ENCODE results near the gene PRM1.

DNA sequence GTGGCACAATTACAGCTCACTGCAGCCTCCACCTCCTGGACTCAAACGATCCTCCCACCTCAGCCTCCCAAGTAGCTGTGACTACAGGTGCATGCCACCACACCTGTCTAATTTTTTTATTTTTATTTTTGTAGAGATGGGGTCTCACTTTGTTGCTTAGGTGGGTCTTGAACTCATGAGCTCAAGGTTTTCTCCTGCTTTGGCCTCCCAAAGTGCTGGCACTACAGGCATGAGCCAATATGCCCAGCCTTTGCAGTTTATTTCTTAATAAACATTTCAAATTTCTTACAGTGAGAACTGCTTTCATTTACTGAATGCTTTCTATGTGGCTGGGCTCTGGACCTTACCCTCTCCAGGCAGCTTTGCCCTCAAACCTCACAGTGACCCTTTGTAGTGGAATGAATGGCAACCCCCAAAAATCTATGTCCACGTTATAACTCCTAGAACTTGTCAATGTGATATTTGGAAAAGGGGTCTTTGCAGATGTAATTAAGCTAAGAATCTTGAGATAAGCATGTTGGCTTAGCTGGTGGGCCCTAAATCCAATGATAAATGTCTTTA lies 10.4 kb downstream of the PRM1 start:
- TF ChIP-seq SUZ12 (IDR thresholded peaks at IDR 0.05; ENCODE audit: low read length) (no peak), BACH1 (IDR thresholded peaks at IDR 0.05; ENCODE audit: low read length) (no peak), SIN3A (conservative IDR thresholded peaks at IDR 0.05 in 1 of 2, IDR thresholded peaks at IDR 0.05 in 1 of 2; ENCODE audit: low read depth in 1 of 2, low read length in 2 of 2) (no peak), ASH2L (IDR thresholded peaks at IDR 0.05; ENCODE audit: low read length) (no peak), JUND (IDR thresholded peaks at IDR 0.05; ENCODE audit: low read length) (no peak)
- TF ChIP-seq, protein P1, sequence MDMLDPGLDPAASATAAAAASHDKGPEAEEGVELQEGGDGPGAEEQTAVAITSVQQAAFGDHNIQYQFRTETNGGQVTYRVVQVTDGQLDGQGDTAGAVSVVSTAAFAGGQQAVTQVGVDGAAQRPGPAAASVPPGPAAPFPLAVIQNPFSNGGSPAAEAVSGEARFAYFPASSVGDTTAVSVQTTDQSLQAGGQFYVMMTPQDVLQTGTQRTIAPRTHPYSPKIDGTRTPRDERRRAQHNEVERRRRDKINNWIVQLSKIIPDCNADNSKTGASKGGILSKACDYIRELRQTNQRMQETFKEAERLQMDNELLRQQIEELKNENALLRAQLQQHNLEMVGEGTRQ (IDR thresholded peaks at IDR 0.05; ENCODE audit: low read length), result no peak

Measured in H1 (cell line).